H1 (cell line): ENCODE results near the gene PRSS38. TPM values are rescaled to one million over a fixed set of nuclear protein-coding genes. Genes with fewer than 3 reads are reported as not detected.

ENCODE experiments used
- CTCF ChIA-PET: fragments of 300-600 bp; sonication (Branson Sonifier 250); formaldehyde crosslinking; loops from one replicate; lab custom pipeline; 2021; ENCODE audit not compliant: partially characterized antibody; lab: Charles Lee
- POLR2A ChIA-PET: fragments of 300-600 bp; sonication (Branson Sonifier 250); formaldehyde crosslinking; loops from one replicate; lab custom pipeline; 2021; ENCODE audit warnings: inconsistent platforms; ENCODE audit not compliant: partially characterized antibody; lab: Charles Lee
- DNase-seq, 2 experiments: peaks; one replicate each; pipeline versions ENCODE4 v3.0.0 to v3.0.0-alpha.2; 2010 to 2022; ENCODE audit warnings: low spot score in 2 of 2, low read depth in 1 of 2, mixed read lengths in 1 of 2
- FAIRE-seq: peaks from 2 replicates; lab custom pipeline; 2011; peaks lifted over from hg19 to GRCh38; lab: Jason Lieb, UNC
- H2AFZ ChIP-seq: 2 replicates; pipeline ENCODE4 v1.8.1; 2012; ENCODE audit warnings: low read length, inconsistent platforms
- H2AK5ac ChIP-seq: 2 replicates; pipeline ENCODE4 v1.6.1; 2013; ENCODE audit warnings: low read depth, low read length
- H2BK120ac ChIP-seq: replicated peaks from 2 replicates; pipeline ENCODE3; 2013; ENCODE audit warnings: low read depth, low read length, inconsistent platforms
- H2BK12ac ChIP-seq: 2 replicates; pipeline ENCODE4 v1.6.1; 2013; ENCODE audit warnings: low read depth, low read length
- H2BK15ac ChIP-seq: 2 replicates; pipeline ENCODE4 v1.6.1; 2013; ENCODE audit warnings: low read length
- H2BK20ac ChIP-seq: 2 replicates; pipeline ENCODE4 v1.6.1; 2013; ENCODE audit warnings: low read length
- H2BK5ac ChIP-seq: 2 replicates; pipeline ENCODE4 v1.6.1; 2013; ENCODE audit warnings: low read depth, low read length
- H3K14ac ChIP-seq: 2 replicates; pipeline ENCODE4 v1.6.1; 2013; ENCODE audit warnings: inconsistent platforms; ENCODE audit not compliant: insufficient read length
- H3K18ac ChIP-seq: 2 replicates; pipeline ENCODE4 v1.6.1; 2013; ENCODE audit warnings: low read length; ENCODE audit errors: extremely low read depth
- H3K23ac ChIP-seq: 2 replicates; pipeline ENCODE4 v1.6.1; 2013; ENCODE audit warnings: inconsistent platforms; ENCODE audit not compliant: insufficient read length
- H3K23me2 ChIP-seq: 2 replicates; pipeline ENCODE4 v1.6.1; 2013; ENCODE audit warnings: low read depth, low read length
- H3K27ac ChIP-seq: 2 replicates; pipeline ENCODE4 v1.6.1; 2011; ENCODE audit warnings: low read depth, low read length, inconsistent platforms
- H3K27me3 ChIP-seq, 4 experiments: replicated peaks in 1 of 4; 1 replicate in 1 of 4; 2 replicates in 3 of 4; pipeline versions ENCODE4 v1.6.1 to v1.8.1; 2011 to 2013; ENCODE audit warnings: low read length in 3 of 4, mild to moderate bottlenecking in 3 of 4, inconsistent platforms in 2 of 4, mixed read lengths in 2 of 4, moderate library complexity in 1 of 4; ENCODE audit not compliant: control insufficient read depth in 3 of 4, insufficient read depth in 3 of 4; ENCODE audit errors: extremely low read depth in 1 of 4
- H3K36me3 ChIP-seq, 4 experiments: 2 replicates each; pipeline versions ENCODE4 v1.6.1 to v1.8.1; 2011 to 2013; ENCODE audit warnings: mild to moderate bottlenecking in 4 of 4, low read length in 3 of 4, moderate library complexity in 2 of 4, control low read depth in 1 of 4, inconsistent platforms in 1 of 4; ENCODE audit not compliant: insufficient read depth in 4 of 4, control insufficient read depth in 2 of 4
- H3K4ac ChIP-seq: replicated peaks from 2 replicates; pipeline ENCODE3; 2013; ENCODE audit warnings: low read length, low read depth, mixed read lengths, inconsistent platforms; ENCODE audit not compliant: insufficient read length
- H3K4me1 ChIP-seq, 4 experiments: replicated peaks in 1 of 4; 1 replicate in 1 of 4; 2 replicates in 3 of 4; pipeline versions ENCODE4 v1.6.1 to v1.8.1; 2011 to 2013; ENCODE audit warnings: low read length in 3 of 4, inconsistent platforms in 2 of 4, mixed read lengths in 1 of 4; ENCODE audit not compliant: insufficient read depth in 4 of 4, control insufficient read depth in 3 of 4
- H3K4me2 ChIP-seq, 2 experiments: 2 replicates each; pipeline versions ENCODE4 v1.6.1 to v1.8.1; 2011 to 2013; ENCODE audit warnings: low read depth in 2 of 2, low read length in 2 of 2, control low read depth in 1 of 2, inconsistent platforms in 1 of 2, mild to moderate bottlenecking in 1 of 2; ENCODE audit not compliant: insufficient read depth in 1 of 2
- H3K4me3 ChIP-seq, 4 experiments: fragments of 200-600, 300-600 bp in 1 of 4; sonication (generic), shearing (Covaris generic), sonication (Bioruptor Twin) in 1 of 4; 2 replicates each; pipeline versions ENCODE4 v1.5.1 to v1.8.1; 2011 to 2016; ENCODE audit warnings: low read length in 4 of 4, low read depth in 3 of 4, control low read depth in 2 of 4, inconsistent platforms in 2 of 4, mild to moderate bottlenecking in 2 of 4, mixed read lengths in 1 of 4, moderate library complexity in 1 of 4; ENCODE audit not compliant: insufficient read depth in 2 of 4; ENCODE audit errors: extremely low read depth in 1 of 4
- H3K56ac ChIP-seq: replicated peaks from 2 replicates; pipeline ENCODE3; 2013; ENCODE audit warnings: low read depth, mild to moderate bottlenecking, mixed read lengths, low read length, inconsistent platforms; ENCODE audit not compliant: insufficient read length
- H3K79me1 ChIP-seq: 2 replicates; pipeline ENCODE4 v1.6.1; 2013; ENCODE audit warnings: low read depth, low read length, control low read depth
- H3K79me2 ChIP-seq, 2 experiments: 2 replicates each; pipeline versions ENCODE4 v1.6.1 to v1.8.1; 2012 to 2013; ENCODE audit warnings: low read length in 2 of 2, mild to moderate bottlenecking in 2 of 2, inconsistent platforms in 1 of 2; ENCODE audit not compliant: insufficient read depth in 2 of 2, control insufficient read depth in 1 of 2
- H3K9ac ChIP-seq, 4 experiments: replicated peaks in 1 of 4; 1 replicate in 1 of 4; 2 replicates in 3 of 4; pipeline versions ENCODE4 v1.6.1 to v1.8.1; 2011 to 2013; ENCODE audit warnings: low read depth in 3 of 4, low read length in 3 of 4, control low read depth in 2 of 4, mild to moderate bottlenecking in 2 of 4, moderate library complexity in 2 of 4, inconsistent platforms in 1 of 4; ENCODE audit errors: extremely low read depth in 1 of 4
- H3K9me3 ChIP-seq, 2 experiments: 2 replicates each; pipeline versions ENCODE4 v1.6.1 to v1.8.1; 2012 to 2013; ENCODE audit warnings: mild to moderate bottlenecking in 2 of 2, moderate library complexity in 2 of 2, control low read depth in 1 of 2, inconsistent platforms in 1 of 2, low read depth in 1 of 2, low read length in 1 of 2, mixed read lengths in 1 of 2; ENCODE audit not compliant: insufficient read depth in 2 of 2
- H4K20me1 ChIP-seq, 2 experiments: replicated peaks in 1 of 2; 2 replicates each; pipeline versions ENCODE3 to v1.8.1; 2011 to 2013; ENCODE audit warnings: inconsistent platforms in 2 of 2, low read length in 2 of 2, mild to moderate bottlenecking in 1 of 2; ENCODE audit not compliant: insufficient read depth in 2 of 2, control insufficient read depth in 1 of 2
- H4K5ac ChIP-seq: 2 replicates; pipeline ENCODE4 v1.6.1; 2013; ENCODE audit warnings: low read length, low read depth, mixed read lengths, inconsistent platforms; ENCODE audit not compliant: insufficient read length
- H4K8ac ChIP-seq: 2 replicates; pipeline ENCODE4 v1.8.0; 2013; ENCODE audit warnings: mild to moderate bottlenecking, moderate library complexity, low read length, inconsistent platforms; ENCODE audit not compliant: insufficient read depth; ENCODE audit errors: extremely low read depth
- H4K91ac ChIP-seq: replicated peaks from 2 replicates; pipeline ENCODE3; 2013; ENCODE audit warnings: low read length, mixed read lengths, inconsistent platforms; ENCODE audit not compliant: insufficient read length
- ASH2L ChIP-seq: fragments of 200-600, 300-600 bp; sonication (generic); IDR thresholded peaks from one replicate; pipeline ENCODE4 v1.7.1; 2017; ENCODE audit warnings: low read length
- BACH1 ChIP-seq: IDR thresholded peaks from 2 replicates; pipeline ENCODE4 v1.6.1; 2012; ENCODE audit warnings: low read length, improper control_type of control experiment
- BCL11A ChIP-seq, 2 experiments: IDR thresholded peaks; one replicate each; pipeline ENCODE4 v1.6.1; 2011; ENCODE audit warnings: low read depth in 2 of 2, low read length in 2 of 2, mild to moderate bottlenecking in 2 of 2
- BRCA1 ChIP-seq: IDR thresholded peaks from 2 replicates; pipeline ENCODE4 v1.6.1; 2012; ENCODE audit warnings: low read depth, low read length, improper control_type of control experiment
- CHD2 ChIP-seq: IDR thresholded peaks from 2 replicates; pipeline ENCODE4 v1.6.1; 2012; ENCODE audit warnings: low read length, improper control_type of control experiment
- EP300 ChIP-seq, 2 experiments: IDR thresholded peaks; 1 replicate in 1 of 2; 2 replicates in 1 of 2; pipeline ENCODE4 v1.6.1; 2011 to 2012; ENCODE audit warnings: low read depth in 2 of 2, low read length in 2 of 2, mild to moderate bottlenecking in 2 of 2, borderline replicate concordance in 1 of 2, inconsistent platforms in 1 of 2, moderate library complexity in 1 of 2
- GABPA ChIP-seq: IDR thresholded peaks from 2 replicates; pipeline ENCODE4 v1.6.1; 2011; ENCODE audit warnings: mild to moderate bottlenecking, low read length, moderate library complexity, borderline replicate concordance; ENCODE audit not compliant: insufficient read depth
- HDAC2 ChIP-seq, 2 experiments: fragments of 300-600 bp in 1 of 2; sonication (generic) in 1 of 2; IDR thresholded peaks; 2 replicates each; pipeline ENCODE4 v1.6.1; 2011 to 2012; ENCODE audit warnings: low read depth in 2 of 2, low read length in 2 of 2, mild to moderate bottlenecking in 2 of 2, moderate library complexity in 2 of 2, borderline replicate concordance in 1 of 2, inconsistent platforms in 1 of 2
- JUN ChIP-seq: IDR thresholded peaks from 2 replicates; pipeline ENCODE4 v1.6.1; 2011; ENCODE audit warnings: low read depth, mild to moderate bottlenecking, improper control_type of control experiment, low read length
- KDM5A ChIP-seq: fragments of 200-600 bp; IDR thresholded peaks from 2 replicates; pipeline ENCODE4 v1.7.1; 2012; ENCODE audit warnings: mild to moderate bottlenecking, low read length, inconsistent platforms, mixed read lengths
- MAX ChIP-seq: IDR thresholded peaks from 2 replicates; pipeline ENCODE4 v1.6.1; 2012; ENCODE audit warnings: inconsistent platforms
- SIRT6 ChIP-seq: IDR thresholded peaks from one replicate; pipeline ENCODE4 v1.7.1; 2012; ENCODE audit warnings: low read length, inconsistent platforms
- SP4 ChIP-seq: IDR thresholded peaks from 2 replicates; pipeline ENCODE4 v1.6.1; 2012; ENCODE audit warnings: low read length, inconsistent platforms
- TEAD4 ChIP-seq: IDR thresholded peaks from 2 replicates; pipeline ENCODE4 v1.6.1; 2012; ENCODE audit warnings: low read depth, low read length, inconsistent platforms, mixed read lengths
- YY1 ChIP-seq: IDR thresholded peaks from 2 replicates; pipeline ENCODE4 v1.6.1; 2011; ENCODE audit warnings: low read depth, mild to moderate bottlenecking, low read length
- WGBS, 2 experiments: shearing (Covaris generic) in 1 of 2; methylation state at CpG; one replicate each; pipeline versions ENCODE4 v1.1.6 to v1.1.7; 2013 to 2015; ENCODE audit warnings: low lambda C conversion rate in 2 of 2, mixed read lengths in 2 of 2, inconsistent platforms in 1 of 2, low coverage in 1 of 2, missing lambda C conversion rate in 1 of 2; ENCODE audit not compliant: insufficient replicate concordance in 2 of 2, insufficient coverage in 1 of 2, insufficient read length in 1 of 2; ENCODE audit errors: extremely low coverage in 1 of 2, missing lambda C conversion rate in 1 of 2; 5-methylcytosine and 5-hydroxymethylcytosine counted together
- polyA plus RNA-seq, 7 experiments: library from polyadenylated mRNA; depleted of rRNA in 3 of 7; stranded (reverse) in 5 of 7; unstranded in 2 of 7; fragments of >200 nt in 5 of 7; fragments of 200-250 nt in 2 of 7; gene quantifications; 1 replicate in 5 of 7; 2 replicates in 1 of 7; 4 replicates in 1 of 7; pipeline versions ENCODE4 v1.2.1 to v1.2.3, GENCODE V29; 2011 to 2013; ENCODE audit warnings: missing spikeins in 2 of 7, mixed read lengths in 2 of 7
- total RNA-seq: library from RNA; stranded (reverse); fragmentation: NEBNext Ultra II Directional; extraction: Animal tissue kit (Norgen Biotek cat#: 25700); gene quantifications from 2 replicates; pipeline ENCODE4 v1.2.1, GENCODE V29; 2021

The PRSS38 gene
- total and polyA plus RNA-seq, 2 of the 8 experiments (the other 6 are each of a cell fraction or from before 2014, with no cell fraction given): not detected

- H2BK5ac ChIP-seq: no peak overlapping the region
- H3K9me3 ChIP-seq: no peaks in the 10 kb centered on the region
- no peak overlapping the region for H2BK20ac ChIP-seq
- no peak overlapping the region for H3K4ac ChIP-seq
- no peak overlapping the region for H2BK12ac ChIP-seq
- H3K4me1 ChIP-seq: no peaks in the 10 kb centered on the region
- no peaks in the 10 kb centered on the region for H3K23me2 ChIP-seq
- no peak overlapping the region for H2BK15ac ChIP-seq
- H2AK5ac ChIP-seq: no peak overlapping the region
- H3K4me2 ChIP-seq: no peak overlapping the region
- H2BK120ac ChIP-seq: no peak overlapping the region
- FAIRE-seq: no peak
- H3K79me1 ChIP-seq: no peaks in the 10 kb centered on the region
- H3K9ac ChIP-seq: no peak overlapping the region
- DNase-seq: no peak
- H3K27ac ChIP-seq: no peak overlapping the region
- H3K4me3 ChIP-seq: no peak overlapping the region
- no peak overlapping the region for H4K91ac ChIP-seq
- WGBS, 2 experiments: 86% methylated on average over 3 of the region's 3 CpGs; no CpG with 5 or more reads in 1 of the 2 experiments
- no peaks in the 10 kb centered on the region for H3K36me3 ChIP-seq
- no peak overlapping the region for H3K18ac ChIP-seq
- CTCF ChIA-PET: no interaction called here
- no peaks in the 10 kb centered on the region for H3K79me2 ChIP-seq
- no peak overlapping the region for H3K23ac ChIP-seq
- H4K20me1 ChIP-seq: no peaks in the 10 kb centered on the region
- H2AFZ ChIP-seq: no peak overlapping the region
- no peak overlapping the region for H4K8ac ChIP-seq
- no peak overlapping the region for H4K5ac ChIP-seq
- no peak overlapping the region for H3K56ac ChIP-seq
- POLR2A ChIA-PET: no interaction called here
- no peaks in the 10 kb centered on the region for H3K27me3 ChIP-seq
- no peak overlapping the region for H3K14ac ChIP-seq
- TF ChIP-seq CHD2 (no peak), SP4 (no peak), BCL11A (IDR thresholded peaks at IDR 0.05; ENCODE audit: low read depth in 2 of 2, low read length in 2 of 2) (no peak), GABPA (no peak), HDAC2 (IDR thresholded peaks at IDR 0.05; ENCODE audit: borderline replicate concordance in 1 of 2, low read depth in 2 of 2, low read length in 2 of 2) (no peak), TEAD4 (no peak), JUN (no peak), MAX (no peak), SIRT6 (no peak), BRCA1 (no peak), EP300 (IDR thresholded peaks at IDR 0.05; ENCODE audit: borderline replicate concordance in 1 of 2, low read depth in 2 of 2, low read length in 2 of 2) (no peak), BACH1 (no peak), KDM5A (no peak), ASH2L (no peak), YY1 (no peak)
Measured at GRCh38 chr1:227870366-227870765, 54.9 kb downstream of the PRSS38 start.
